SK-N-SH (cell line): Measurements from ENCODE around the gene RHOBTB1.

Source experiments
- CTCF ChIP-seq: fragments of 200-600 bp; sonication (generic); IDR thresholded peaks from 2 replicates; pipeline ENCODE4 v1.6.1; 2017; ENCODE audit warnings: antibody characterized with exemption, mild to moderate bottlenecking, moderate library complexity
- EP300 ChIP-seq, 2 experiments: IDR thresholded peaks; 2 replicates each; pipeline versions ENCODE4 v1.4.0 to v1.6.1; 2012; ENCODE audit warnings: borderline replicate concordance in 1 of 2, low read depth in 1 of 2, low read length in 1 of 2
- JUND ChIP-seq: IDR thresholded peaks from 2 replicates; pipeline ENCODE4 v1.4.0; 2012
- MAX ChIP-seq: IDR thresholded peaks from 2 replicates; pipeline ENCODE4 v1.4.0; 2012; ENCODE audit warnings: low read depth
- POLR2AphosphoS5 ChIP-seq: IDR thresholded peaks from 2 replicates; pipeline ENCODE4 v1.6.1; 2012; ENCODE audit warnings: low read depth, low read length
- USF2 ChIP-seq: fragments of 150-350 bp; IDR thresholded peaks from 2 replicates; pipeline ENCODE4 v1.6.1; 2017; ENCODE audit warnings: antibody characterized with exemption, low read length, low read depth, borderline replicate concordance

- no peak for TF ChIP-seq POLR2AphosphoS5
- no peak for TF ChIP-seq CTCF
- TF ChIP-seq JUND: no peak
- no peak for TF ChIP-seq EP300 (IDR thresholded peaks at IDR 0.05; ENCODE audit: borderline replicate concordance in 1 of 2, low read depth in 1 of 2, low read length in 1 of 2)
- no peak for TF ChIP-seq USF2
- TF ChIP-seq MAX: no peak
These were observed 70.2 kb downstream of the RHOBTB1 start for GRCh38 chr10:60873758-60874157.
